CD4-positive, alpha-beta T cell treated with Interleukin-12 subunit alpha and Interleukin-12 subunit beta, for 1 hour (primary cell): Measurements from ENCODE around the gene C2CD2.

ENCODE experiments used
- DNase-seq: peaks from one replicate; pipeline ENCODE4 v3.0.0-alpha.2; 2020

The C2CD2 gene

DNA sequence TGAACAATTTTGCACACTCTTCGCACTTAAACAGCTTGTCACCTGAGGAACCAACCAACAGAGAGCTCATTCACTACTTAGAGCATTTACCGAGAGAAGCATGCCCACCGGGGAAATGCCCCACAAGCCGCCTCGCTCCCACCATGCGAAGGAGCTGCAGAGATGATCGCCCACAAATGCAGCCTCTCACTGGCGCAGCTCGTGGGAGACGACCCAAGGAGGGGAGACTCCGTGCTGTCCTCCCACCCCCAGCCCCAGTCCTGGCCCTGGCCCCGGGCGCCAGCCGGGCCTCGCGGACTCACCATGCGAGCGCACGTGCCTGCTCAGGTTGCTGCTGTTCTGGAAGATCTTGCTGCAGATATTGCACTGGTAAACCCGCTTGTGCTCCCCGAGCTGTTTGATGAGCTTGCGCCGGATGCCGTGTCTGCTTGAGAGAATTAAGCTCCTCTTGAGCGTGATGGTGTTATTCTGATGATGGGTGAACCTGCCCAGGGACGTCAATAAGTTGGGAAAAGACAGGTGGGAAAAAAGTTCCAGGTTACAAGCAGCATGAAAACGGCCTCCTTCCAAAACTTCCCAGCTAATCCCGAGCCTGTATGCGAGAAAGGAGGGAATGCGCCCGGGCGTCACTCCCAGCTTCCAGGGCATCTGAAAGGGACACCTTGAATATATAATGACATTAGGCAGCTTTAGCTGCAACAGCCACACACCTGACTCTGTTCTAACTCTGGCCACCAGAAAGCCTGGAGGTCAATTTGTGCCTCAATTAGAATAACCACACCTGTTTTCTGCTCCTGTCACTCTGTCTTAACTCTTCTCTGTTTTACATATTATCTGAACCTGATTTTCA, 117.4 kb downstream of the C2CD2 start:
- DNase-seq, result no peak

DNA sequence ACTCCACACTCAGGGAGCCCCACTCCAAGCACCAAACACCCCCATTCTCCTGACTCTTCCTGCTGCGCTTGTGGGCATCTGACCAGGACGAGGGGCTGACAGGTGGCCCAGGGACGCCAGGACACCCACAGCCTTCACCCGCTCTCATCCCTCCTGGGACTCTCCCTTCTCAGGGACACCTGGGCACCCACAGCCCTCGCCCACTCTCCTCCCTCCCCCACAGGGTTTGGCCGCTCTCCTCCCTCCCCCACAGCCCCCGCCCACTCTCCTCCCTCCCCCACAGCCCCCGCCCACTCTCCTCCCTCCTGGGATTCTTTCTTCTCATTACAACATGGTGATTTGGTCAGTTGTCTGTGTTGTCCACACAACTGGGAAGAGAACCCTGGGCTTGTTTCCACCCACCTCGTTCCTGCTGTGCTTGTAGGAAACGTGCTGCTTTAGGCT, 118.1 kb downstream of the C2CD2 start:
- no peak for DNase-seq
